NCI-H128 (cell line): Measurements from ENCODE around the gene CTNNA3.

Source experiments
- DNase-seq: peaks from one replicate; lab custom pipeline; 2025; ENCODE audit not compliant: unreplicated experiment; lab: John Stamatoyannopoulos, UW

Gene CTNNA3

DNA sequence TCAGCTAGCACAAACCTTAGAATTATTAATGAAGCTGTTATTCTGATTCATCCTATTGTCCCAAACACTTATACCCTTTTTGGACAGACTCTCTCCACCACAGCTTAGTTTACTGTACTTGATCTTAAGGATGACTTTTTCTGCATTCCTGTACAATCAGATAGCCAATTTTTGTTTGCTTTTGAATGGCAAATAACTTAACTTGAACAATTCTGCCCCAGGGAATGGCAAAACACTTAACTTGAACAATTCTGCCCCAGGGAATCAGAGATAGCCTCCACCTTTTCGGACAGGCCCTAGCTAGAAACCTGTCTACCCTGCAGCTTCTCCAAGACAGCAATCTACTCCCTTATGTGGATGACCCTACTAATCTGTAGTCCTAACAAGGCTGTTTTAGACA lies 1438.2 kb downstream of the CTNNA3 start:
- no peak for DNase-seq

DNA sequence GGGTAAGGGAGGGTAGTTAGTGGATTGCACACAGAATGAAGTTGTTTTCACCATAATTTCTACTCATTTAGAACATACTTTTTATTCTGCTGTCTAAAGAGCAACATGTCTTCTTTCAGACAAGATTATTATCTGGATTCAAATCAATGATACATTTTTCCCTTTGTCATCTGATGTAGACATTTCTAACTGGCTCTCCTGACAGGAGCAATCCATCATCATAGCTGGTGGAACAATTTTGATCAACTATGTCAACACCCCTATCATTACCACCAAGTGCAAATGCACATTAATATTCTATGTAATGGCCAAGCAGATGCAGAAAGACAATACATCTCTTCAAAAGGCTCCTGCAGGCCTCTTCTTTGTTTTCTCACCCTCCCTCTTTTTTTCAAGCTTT lies 1443.0 kb downstream of the CTNNA3 start:
- no peak for DNase-seq

DNA sequence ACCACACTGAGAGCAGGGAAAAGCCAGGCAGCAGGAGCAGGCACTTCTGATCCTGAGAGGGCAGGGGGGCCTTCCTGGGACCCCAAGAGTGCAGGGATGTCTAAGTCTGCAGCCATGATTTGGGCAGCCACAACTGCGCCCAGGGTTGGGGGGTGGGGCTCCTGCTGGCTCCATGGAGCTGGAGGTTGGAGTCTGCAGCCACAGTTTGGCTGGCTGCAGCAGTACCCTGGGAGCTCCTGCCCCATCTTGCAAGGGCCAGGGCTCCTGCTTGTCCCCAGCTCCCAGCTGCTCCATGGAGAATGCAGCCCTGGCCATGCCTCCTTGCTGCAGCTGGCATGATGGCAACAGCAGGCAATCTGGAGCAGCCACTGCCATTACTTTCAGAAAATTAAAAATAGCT lies 1449.8 kb downstream of the CTNNA3 start:
- no peak for DNase-seq

DNA sequence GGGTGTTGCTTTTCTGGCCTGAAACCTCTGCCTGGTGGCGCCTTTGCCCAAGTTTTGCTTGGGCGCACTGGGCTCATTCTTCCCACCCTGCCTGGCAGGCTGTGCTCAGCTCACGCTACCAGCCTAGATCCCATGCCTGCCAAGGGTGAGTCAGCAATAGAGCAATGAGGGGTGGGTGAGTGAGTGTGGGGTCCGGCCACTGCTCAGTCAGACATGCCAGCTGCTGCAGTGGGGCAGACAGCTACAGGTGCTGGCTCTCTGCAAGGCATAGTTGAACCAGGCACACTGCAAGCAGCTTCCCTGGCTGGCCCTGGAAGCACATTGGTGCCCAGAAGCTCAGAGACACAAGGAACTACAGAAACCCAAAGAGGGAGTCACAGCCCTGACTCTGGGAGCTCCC lies 1451.0 kb downstream of the CTNNA3 start:
- no peak for DNase-seq

DNA sequence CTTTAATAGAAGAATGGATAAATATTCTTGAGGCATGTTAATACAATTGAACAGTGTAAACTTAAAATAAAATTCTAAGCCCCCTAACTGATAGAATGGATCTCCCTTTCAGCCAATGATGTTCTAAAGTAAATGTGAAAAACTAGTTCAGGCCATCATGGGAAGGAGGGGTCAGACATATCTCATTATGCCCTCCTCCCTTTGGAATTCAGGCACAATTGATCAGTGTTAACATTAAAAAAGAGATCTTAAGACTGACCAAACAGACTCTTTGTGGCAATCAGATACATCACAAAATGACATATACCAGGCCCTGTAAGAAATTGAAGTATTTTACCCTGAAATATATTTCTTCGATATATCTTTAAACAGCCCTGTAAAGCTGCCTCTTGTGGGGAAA lies 1453.1 kb downstream of the CTNNA3 start:
- DNase-seq: no peak

DNA sequence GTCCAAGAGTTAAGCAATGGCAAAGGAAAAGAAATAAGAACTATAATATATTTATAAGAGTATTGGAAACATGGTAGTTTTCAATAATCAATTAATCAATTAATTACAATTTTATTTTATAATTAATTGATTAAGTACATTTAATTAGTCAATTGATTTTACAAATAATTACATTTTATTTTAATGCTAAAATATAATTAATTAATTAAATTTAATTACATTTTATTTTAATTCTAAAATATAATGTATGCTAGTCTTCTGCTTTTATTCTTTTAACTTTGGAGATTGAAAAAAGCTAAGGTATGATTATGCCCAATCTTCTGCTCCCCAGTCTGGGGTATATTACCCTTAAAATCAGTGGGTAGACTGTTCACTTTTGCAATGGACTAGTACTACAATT lies 1456.9 kb downstream of the CTNNA3 start:
- no peak for DNase-seq

DNA sequence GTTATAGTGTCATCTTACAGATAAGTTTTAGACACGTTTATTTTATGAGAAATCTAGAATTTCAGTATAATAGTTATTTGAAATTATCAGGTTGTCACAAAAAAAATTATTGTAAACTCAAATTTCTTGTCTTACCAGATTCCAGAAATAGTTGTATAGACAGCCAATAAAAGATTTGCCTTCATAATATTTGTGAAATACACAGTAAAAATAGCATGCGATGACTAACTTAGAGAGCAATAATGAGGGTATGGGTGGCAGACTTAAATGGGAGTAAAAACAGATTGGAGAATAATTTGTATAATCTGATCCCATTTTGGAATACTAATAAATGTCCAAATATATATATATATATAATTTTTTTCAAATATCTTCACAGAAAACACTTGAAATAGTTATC lies 1457.7 kb downstream of the CTNNA3 start:
- no peak for DNase-seq

DNA sequence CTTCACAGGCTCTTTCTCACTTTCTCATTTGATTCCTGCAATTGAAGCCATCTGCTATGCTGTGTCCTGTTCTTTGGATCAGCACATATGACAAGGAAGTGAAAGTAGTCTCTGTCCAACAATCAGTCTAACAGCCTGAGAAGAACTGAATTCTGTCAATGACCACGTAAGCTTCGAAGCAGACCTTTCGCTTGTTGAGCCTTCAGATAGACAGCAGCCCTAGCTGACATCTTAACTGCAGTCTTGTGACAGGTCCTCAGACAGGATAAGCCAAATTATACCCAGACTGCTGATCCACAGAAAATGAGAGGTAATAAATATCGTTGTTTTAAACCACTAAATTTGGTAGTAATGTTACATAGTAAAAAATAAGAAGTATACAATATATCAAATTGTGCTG lies 1461.1 kb downstream of the CTNNA3 start:
- no peak for DNase-seq

DNA sequence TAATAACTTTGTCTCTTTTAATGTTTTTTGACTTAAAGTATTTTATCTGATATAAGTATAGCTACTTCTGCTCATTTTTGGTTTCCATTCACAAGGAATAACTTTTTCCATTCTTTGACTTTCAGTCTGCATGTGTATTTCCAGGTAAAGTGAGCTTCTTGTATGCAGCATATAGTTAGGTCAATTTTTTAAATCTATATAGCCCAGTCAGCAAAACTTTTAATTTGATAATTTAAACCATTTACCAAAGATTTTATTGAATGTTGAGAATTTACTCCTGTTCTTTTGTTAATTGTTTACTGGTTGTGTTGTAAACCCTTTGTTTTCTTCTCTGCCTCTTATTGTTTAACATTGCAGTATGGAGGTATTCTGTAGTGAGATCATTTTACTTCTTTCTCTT lies 1467.1 kb downstream of the CTNNA3 start:
- DNase-seq: no peak

DNA sequence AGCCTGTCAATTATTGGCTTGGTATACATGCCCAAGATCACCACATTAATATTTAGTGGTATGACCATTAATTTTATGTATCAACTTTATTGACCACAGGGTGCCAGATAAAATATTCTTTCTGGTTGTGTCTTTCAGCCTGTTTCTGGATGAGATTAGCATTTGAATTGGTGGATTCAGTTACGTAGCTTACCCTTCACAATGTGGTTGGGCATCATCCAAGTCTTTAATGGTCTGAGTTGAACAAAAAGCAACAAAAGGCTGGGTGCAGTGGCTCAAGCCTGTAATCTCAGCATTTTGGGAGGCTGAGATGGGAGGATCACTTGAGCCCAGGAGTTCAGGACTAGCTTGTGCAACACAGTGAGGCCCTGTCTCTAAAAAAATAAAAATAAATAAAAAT lies 1472.3 kb downstream of the CTNNA3 start:
- DNase-seq: no peak

DNA sequence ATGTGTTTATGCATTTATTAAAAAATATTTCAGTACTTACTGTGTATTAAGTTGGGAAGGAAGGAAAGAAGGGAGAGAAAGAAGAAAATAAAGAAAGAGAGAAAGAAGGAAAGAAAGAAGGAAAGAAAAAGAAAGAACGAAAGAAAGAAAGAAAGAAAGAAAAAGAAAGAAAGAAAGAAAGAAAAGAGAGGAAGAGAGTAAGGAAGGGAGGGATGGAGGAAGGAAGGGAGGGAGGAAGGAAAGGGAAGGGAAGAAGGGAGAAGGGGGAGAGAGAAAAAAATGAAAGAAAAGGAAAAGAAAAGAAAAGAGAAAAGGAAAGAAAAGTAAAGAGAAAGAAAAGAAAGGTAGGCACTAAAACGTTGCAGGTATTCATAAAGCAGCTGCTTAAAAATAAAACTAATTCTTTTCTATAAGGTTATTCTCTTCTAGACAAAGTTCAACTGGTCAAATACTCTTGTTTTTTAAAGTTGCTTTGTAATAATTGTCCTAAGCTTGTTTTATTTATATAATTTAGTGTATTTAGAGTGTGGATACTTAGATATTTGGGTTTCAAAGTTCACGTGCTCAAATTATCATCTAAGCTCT lies 1473.4 kb downstream of the CTNNA3 start:
- DNase-seq: no peak

DNA sequence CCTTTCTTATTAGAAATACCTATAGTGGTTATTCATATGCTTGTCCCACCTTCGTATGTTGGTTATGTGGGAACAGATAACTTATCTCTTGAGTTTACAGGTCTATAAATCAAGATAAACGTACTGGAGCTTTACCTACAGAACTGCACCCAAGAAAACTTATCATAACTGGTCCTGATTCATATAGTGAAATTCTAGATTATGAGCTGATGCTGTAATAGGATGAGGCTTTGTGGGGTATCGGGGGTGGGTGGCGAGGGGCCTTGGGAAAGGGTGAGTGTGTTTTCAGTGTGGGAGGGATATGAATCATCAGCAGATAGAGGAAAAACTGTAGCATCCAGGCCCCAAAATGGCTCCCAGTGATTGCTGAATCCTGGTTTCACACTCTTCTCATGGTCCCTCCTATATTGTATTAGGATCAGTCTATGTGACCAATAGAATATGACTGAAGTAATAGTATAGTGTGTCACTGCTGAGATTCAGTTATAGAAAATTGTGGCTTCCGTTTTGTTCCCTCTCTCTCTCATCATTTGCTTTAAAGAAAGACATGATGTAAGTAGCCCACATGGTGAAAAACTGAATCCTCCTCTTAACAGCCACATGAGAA lies 1476.9 kb downstream of the CTNNA3 start:
- DNase-seq: no peak

DNA sequence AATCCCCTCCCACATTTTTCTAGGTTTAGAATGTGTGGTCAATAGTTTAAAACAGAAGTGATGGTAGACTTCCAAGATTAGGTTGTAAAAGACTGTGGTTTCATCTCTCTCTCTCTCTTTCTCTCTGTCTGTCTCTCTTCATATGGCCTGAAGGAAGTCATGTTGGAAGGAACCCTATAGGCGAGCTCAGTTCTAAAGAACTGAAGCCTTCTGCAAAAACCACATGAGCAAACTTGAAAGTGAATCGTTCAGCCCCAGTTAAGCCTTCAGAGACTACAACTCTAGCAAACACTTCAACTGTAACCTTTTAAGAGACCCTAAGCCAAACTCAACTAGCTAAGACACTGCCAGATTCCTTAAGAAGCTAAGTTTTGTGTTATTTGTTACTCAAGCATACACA lies 1477.7 kb downstream of the CTNNA3 start:
- DNase-seq: no peak

DNA sequence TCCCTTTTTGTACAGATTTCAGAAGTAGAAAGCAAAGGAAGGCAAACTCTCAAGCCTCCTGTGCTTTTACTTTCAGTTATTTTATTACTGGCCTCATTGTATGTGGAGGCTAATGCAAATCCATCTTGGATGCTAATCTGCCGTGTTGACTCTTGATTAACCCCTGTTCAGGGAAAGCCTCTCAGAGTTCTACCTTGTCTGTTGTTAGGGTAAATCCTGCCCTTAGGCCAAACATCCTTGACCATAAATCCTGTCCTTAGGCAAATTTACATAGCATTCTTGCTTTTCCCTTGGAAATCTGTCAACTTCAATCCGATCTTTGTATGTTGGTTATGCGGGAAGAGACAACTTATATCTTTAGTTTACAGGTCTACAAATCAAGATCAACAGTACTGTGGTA lies 1480.1 kb downstream of the CTNNA3 start:
- DNase-seq: no peak

DNA sequence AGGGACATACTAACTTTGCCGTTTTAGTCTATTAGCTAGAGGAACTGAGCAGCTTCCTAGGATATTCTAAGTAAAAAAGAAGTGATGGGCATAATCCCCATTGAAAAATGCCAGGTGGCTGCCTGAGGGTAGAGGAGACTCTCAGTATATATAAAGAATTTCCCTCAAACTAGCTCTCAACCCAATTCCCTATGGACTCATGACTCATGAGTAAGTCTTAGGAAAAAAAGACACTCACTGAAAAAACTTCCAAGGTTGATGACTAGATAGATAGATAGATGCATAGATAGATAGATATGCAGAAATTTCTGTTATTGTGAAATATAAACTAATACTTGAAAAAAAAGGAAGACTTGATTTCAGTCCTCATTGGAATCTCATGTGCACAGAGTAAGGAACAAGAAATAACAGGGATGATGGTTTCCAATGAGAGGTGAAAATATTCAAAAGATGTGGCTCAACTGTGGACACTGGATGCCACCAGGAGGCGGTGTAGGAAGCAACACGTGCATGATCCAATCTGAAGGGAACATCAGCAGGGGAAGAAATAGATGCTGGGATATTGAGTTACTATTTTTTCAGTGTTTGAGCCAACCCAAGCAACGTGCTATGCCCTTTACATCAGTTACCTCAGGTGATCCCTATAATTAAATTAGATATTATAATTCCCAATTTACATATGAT lies 1481.1 kb downstream of the CTNNA3 start:
- no peak for DNase-seq

DNA sequence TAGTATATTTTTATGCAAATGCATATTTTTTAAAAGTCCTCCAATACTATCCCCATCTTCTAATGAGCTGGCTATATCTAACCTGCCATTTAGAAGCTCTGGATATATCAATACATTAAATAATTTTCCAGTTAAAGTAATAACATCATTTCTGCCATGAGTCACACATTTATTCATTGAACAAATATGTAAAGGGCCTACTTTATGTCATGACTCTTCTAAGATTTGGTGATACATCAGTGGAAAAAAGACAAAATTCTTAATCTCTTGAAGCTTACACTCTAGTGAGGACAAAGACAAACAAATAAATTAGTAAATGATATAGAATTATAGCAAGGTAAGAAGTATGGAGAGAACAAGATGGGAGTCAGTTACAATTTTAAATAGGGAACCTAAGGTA lies 1487.0 kb downstream of the CTNNA3 start:
- DNase-seq: no peak

DNA sequence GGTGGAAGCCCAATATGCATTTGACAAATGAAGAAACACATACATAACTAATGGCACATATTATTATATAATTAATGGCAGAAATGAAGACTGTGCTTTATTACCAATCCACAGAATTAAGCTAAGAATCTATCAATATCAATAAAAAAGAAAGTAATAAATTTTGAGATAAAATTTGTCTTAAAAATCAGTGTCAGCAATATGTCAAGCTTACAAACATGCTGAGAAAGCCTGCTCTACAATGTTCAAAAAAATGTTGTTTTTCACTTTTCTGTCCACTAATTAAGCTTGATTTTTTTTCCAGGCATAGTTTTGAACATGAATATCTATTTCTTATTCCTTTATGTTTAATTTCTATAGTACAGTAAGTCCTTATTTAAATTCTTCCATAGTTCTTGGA lies 1491.2 kb downstream of the CTNNA3 start:
- DNase-seq: no peak

DNA sequence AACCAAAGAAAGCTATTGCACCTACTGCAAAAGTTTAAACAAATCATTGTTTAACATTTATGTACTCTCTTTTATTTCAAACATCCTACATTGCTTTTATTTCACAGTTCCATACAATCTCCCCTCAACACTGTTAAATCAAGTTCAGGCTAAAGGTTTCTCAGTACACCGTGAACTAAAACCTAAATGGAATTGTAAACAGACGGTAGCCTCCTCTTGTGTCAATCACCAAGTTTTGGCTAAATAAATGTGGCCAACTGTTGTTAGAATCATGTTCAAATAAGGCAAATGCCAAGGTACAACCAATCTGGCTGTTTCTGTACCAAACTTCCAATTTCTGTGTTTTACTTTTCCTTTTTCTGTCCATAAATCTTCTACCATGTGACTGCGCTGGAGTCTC lies 1493.9 kb downstream of the CTNNA3 start:
- DNase-seq: no peak

DNA sequence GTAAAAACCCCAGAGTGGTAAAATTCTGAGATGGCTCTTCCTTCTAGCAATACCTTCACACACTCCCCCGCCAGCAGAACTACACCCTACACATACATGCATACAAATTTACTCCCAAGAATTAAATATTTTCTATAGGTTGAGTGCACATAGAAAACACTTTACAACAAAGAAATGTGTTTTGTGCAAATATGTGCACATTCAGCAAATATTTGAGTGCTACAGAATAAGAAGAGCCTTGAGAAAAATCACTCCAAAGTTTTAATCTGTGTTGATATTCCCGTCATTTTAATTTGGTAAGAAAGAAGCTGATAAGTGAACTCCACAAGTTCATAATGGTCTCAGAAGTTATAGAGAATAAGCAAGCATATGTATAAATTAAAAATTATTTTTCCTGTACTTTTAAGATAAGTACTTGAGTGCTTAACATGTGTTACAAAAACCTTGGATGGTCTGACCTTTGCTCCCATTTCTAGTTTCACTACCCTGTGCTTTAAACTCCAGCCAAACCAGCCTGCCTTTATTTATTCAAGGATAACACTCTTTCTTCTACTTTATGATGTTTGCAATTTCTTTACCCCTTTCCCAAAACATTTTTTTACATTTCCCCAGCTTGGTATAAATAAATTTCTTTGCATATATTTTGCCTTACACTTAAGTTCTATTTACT lies 1503.7 kb downstream of the CTNNA3 start:
- DNase-seq: no peak

DNA sequence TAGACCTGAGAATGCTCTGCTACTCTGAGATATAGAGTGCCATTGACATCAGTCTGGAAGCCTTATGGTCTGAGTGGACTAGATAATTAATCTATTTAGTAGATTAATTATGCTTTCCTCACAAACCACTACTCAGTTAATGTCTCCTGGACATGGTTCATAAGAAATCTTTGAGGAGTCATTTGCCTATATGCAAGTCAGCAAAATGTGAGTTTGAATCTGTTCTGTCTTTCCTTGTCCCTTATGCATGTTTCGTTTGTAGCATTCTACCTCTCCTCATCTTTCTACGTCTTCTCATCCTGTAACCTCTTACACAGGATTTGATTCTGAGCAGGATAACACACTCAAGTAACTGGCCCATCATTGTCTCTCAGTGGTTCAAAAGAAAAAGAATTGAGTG lies 1505.6 kb downstream of the CTNNA3 start:
- DNase-seq: no peak

DNA sequence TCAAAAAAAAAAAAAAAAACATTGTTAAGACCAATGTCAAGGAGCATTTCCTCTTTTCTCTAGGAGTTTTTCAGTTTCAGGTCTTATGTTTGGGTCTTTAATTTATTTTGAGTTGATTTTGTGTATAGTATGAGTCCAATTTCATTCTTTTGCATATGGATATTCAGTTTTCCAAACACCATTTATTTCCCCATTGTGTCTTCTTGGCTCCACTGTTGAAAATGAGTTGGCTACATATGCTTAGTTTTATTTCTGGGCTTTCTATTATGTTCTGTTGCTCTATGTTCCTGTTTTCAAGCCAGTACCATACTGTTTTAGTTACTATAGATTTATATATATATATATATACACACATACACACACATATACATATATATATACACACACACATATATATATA lies 1506.7 kb downstream of the CTNNA3 start:
- DNase-seq: no peak

DNA sequence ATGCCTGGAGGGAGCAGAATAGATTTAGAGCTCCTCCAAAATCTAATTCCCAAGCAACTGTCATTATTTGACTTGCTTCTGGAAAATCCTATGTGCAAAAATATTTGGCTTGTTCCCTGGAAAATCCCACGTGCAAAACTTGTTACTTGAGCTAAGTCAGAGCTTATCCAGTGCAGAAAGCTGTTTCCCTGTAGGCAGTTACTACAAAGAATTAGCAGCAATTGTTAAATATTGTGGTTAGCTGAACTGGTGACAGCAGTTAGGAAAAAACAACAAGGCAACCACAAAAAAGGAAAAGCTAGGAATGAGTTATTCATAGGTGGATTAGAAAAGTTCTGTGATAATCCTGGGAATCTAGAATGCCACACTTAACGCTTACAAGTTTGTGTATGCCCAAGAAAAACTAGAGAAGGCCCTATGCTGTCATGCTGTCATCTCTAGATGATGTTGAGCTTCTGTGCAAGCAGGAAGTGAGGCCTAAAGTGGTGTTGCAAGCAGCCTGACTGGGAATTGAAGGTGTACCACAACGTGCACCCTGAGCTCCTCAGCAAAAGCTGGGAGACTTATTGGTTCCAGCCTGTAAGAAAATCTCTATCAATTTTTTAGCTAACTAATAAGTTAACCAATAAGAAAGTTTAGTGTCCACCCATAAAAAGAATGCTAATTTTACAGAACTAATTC lies 1508.8 kb downstream of the CTNNA3 start:
- no peak for DNase-seq
